GM23338 (cell line): ENCODE data around the gene AKAP7. TPM values are rescaled to one million over a fixed set of nuclear protein-coding genes. Genes with fewer than 3 reads are reported as not detected.

ENCODE experiments used
- ATAC-seq: fragments of 200-7000 bp; cut with Tn5 transposase; 3 replicates; pipeline ENCODE4 v1.9.1; 2020
- DNase-seq: peaks from one replicate; pipeline ENCODE4 v3.0.0-alpha.2; 2015; ENCODE audit warnings: low spot score
- H2AFZ ChIP-seq: fragments of 200-600 bp; sonication (generic); 2 replicates; pipeline ENCODE4 v1.8.0; 2016; ENCODE audit warnings: antibody characterized with exemption, mild to moderate bottlenecking, moderate library complexity
- H3F3A ChIP-seq: fragments of 200-600 bp; sonication (generic); replicated peaks from 2 replicates; pipeline ENCODE4 v1.8.0; 2017; ENCODE audit warnings: antibody characterized with exemption, mixed run types, low read depth
- H3K27ac ChIP-seq: fragments of 200-600 bp; sonication (generic); 2 replicates; pipeline ENCODE4 v1.6.1; 2016; ENCODE audit warnings: low read depth
- H3K27me3 ChIP-seq: fragments of 200-600 bp; sonication (generic); 2 replicates; pipeline ENCODE4 v1.8.0; 2016; ENCODE audit warnings: mild to moderate bottlenecking, mixed run types, moderate library complexity; ENCODE audit not compliant: insufficient read depth
- H3K36me3 ChIP-seq: fragments of 200-600 bp; sonication (generic); 2 replicates; pipeline ENCODE4 v1.8.0; 2016; ENCODE audit warnings: mild to moderate bottlenecking; ENCODE audit not compliant: insufficient read depth
- H3K4me1 ChIP-seq: fragments of 200-600 bp; sonication (generic); 2 replicates; pipeline ENCODE4 v1.8.0; 2016; ENCODE audit warnings: mild to moderate bottlenecking, moderate library complexity; ENCODE audit not compliant: insufficient read depth
- H3K4me2 ChIP-seq: fragments of 200-600 bp; sonication (generic); 2 replicates; pipeline ENCODE4 v1.7.1; 2017; ENCODE audit warnings: mixed run types
- H3K4me3 ChIP-seq: fragments of 200-600 bp; sonication (generic); 2 replicates; pipeline ENCODE4 v1.6.1; 2016; ENCODE audit warnings: mixed run types
- H3K79me2 ChIP-seq: fragments of 200-600 bp; sonication (generic); replicated peaks from 2 replicates; pipeline ENCODE4 v1.8.0; 2017; ENCODE audit warnings: mild to moderate bottlenecking; ENCODE audit not compliant: insufficient read depth
- H3K9me2 ChIP-seq: fragments of 200-600 bp; sonication (generic); 2 replicates; pipeline ENCODE4 v1.8.0; 2017; ENCODE audit not compliant: insufficient read depth
- H4K20me1 ChIP-seq: fragments of 200-600 bp; sonication (generic); replicated peaks from 2 replicates; pipeline ENCODE4 v1.8.0; 2017; ENCODE audit warnings: mild to moderate bottlenecking; ENCODE audit not compliant: insufficient read depth
- H3K27ac Mint-ChIP-seq: 2 replicates; pipeline ENCODE4 v1.8.0; 2020; ENCODE audit warnings: inconsistent platforms, mild to moderate bottlenecking, moderate library complexity, mixed read lengths
- H3K27me3 Mint-ChIP-seq: 3 replicates; pipeline ENCODE4 v1.8.0; 2022; ENCODE audit warnings: low read depth, mild to moderate bottlenecking, moderate library complexity, mixed read lengths, inconsistent platforms; ENCODE audit not compliant: insufficient read depth, poor library complexity
- H3K36me3 Mint-ChIP-seq: 3 replicates; pipeline ENCODE4 v1.8.0; 2021; ENCODE audit warnings: low read depth, mild to moderate bottlenecking, inconsistent platforms, moderate library complexity, mixed read lengths
- H3K4me1 Mint-ChIP-seq: 3 replicates; pipeline ENCODE4 v1.8.0; 2020; ENCODE audit warnings: mild to moderate bottlenecking, inconsistent platforms, mixed read lengths
- H3K4me3 Mint-ChIP-seq: 3 replicates; pipeline ENCODE4 v1.8.0; 2021; ENCODE audit warnings: moderate library complexity, mild to moderate bottlenecking, inconsistent platforms, mixed read lengths
- H3K9me3 Mint-ChIP-seq: 3 replicates; pipeline ENCODE4 v1.8.0; 2020; ENCODE audit warnings: moderate library complexity, mild to moderate bottlenecking, inconsistent platforms, mixed read lengths
- CREB1 ChIP-seq: fragments of 250-450 bp; sonication (Bioruptor Pico); IDR thresholded peaks from 2 replicates; pipeline ENCODE4 v1.5.0; 2020; ENCODE audit warnings: low read depth, mild to moderate bottlenecking, moderate library complexity
- EZH2 ChIP-seq: fragments of 200-600 bp; sonication (generic); IDR thresholded peaks from one replicate; pipeline ENCODE4 v1.8.0; 2017; ENCODE audit warnings: antibody characterized with exemption, mild to moderate bottlenecking, low read depth; ENCODE audit not compliant: unreplicated experiment
- EZH2phosphoT487 ChIP-seq: fragments of 200-600 bp; sonication (generic); IDR thresholded peaks from one replicate; pipeline ENCODE4 v1.8.1; 2018; ENCODE audit warnings: antibody characterized with exemption; ENCODE audit not compliant: unreplicated experiment
- JUNB ChIP-seq: IDR thresholded peaks from one replicate; pipeline ENCODE4 v1.6.1; 2016; ENCODE audit warnings: antibody characterized with exemption; ENCODE audit not compliant: unreplicated experiment
- NANOG ChIP-seq: IDR thresholded peaks from 2 replicates; pipeline ENCODE4 v1.6.1; 2016; ENCODE audit warnings: antibody characterized with exemption, borderline replicate concordance
- POLR2AphosphoS5 ChIP-seq: IDR thresholded peaks from 2 replicates; pipeline ENCODE4 v1.6.1; 2016; ENCODE audit warnings: antibody characterized with exemption, low read depth
- REST ChIP-seq: IDR thresholded peaks from one replicate; pipeline ENCODE4 v1.6.1; 2018; ENCODE audit warnings: antibody characterized with exemption; ENCODE audit not compliant: unreplicated experiment
- STAT1 ChIP-seq: IDR thresholded peaks from one replicate; pipeline ENCODE4 v1.6.1; 2016; ENCODE audit warnings: antibody characterized with exemption; ENCODE audit not compliant: unreplicated experiment
- ZNF114 ChIP-seq: fragments of 250-450 bp; sonication (Bioruptor Pico); IDR thresholded peaks from 2 replicates; pipeline ENCODE4 v1.5.0; 2020; ENCODE audit warnings: mild to moderate bottlenecking, moderate library complexity
- ZNF331 ChIP-seq: fragments of 250-450 bp; sonication (Bioruptor Pico); IDR thresholded peaks from 2 replicates; pipeline ENCODE4 v1.5.0; 2020; ENCODE audit warnings: low read depth, mild to moderate bottlenecking, moderate library complexity
- ZNF462 ChIP-seq: fragments of 250-450 bp; sonication (Bioruptor Pico); IDR thresholded peaks from 2 replicates; pipeline ENCODE4 v1.5.0; 2020; ENCODE audit warnings: mild to moderate bottlenecking, moderate library complexity
- polyA plus RNA-seq: library from polyadenylated mRNA; unstranded; fragments of >200 nt; fragmentation: Nextera tagmentation; extraction: Ambion mirVana; gene quantifications from 2 replicates; pipeline ENCODE4 v1.2.1, GENCODE V29; 2016
- total RNA-seq: library from RNA; depleted of rRNA; stranded (reverse); fragments of >200 nt; shearing (Covaris generic); gene quantifications from 2 replicates; pipeline ENCODE4 v1.2.3, GENCODE V29; 2014
- TF ChIP-seq, protein P1 (sequence below): IDR thresholded peaks from 2 replicates; pipeline ENCODE4 v1.6.1; 2016; ENCODE audit warnings: antibody characterized with exemption

AKAP7 gene
- total and polyA plus RNA-seq, 2 experiments from 2014 or later = 12.2 to 20.0 TPM

DNA sequence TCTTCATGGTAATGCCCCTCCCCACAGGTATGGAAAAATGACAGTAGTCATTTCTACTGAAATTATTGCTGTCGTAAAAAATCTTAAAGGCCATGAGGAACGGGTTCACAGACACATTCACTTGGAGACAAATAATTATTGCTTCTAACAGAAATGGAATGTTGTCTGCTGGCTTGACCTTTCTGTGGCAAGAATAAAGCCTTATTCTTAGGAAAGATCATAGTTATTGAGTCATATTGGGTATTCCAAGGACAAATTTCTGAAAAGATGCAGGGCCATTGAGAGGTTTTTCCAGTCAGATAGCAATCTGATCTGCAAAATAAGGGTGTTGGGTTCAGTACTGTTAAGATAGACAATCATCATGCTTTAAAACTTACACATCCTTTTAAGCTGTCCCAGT, 29.2 kb downstream of the AKAP7 start:
- H3K9me2 ChIP-seq = no peaks in the 10 kb centered on the region
- ATAC-seq (no peak), DNase-seq (no peak)
- peaks cover 43% of the 10 kb centered on the region for H3K4me1 Mint-ChIP-seq
- H3K27me3 Mint-ChIP-seq = peaks cover 4% of the 10 kb centered on the region
- H2AFZ ChIP-seq = no peak overlapping the region
- no peaks in the 10 kb centered on the region for H3K36me3 ChIP-seq
- H3K4me3 ChIP-seq = no peak overlapping the region
- peaks cover 4% of the 10 kb centered on the region; the same call in 1 of the 2 replicates for H3F3A ChIP-seq
- H4K20me1 ChIP-seq = no peaks in the 10 kb centered on the region
- no peak overlapping the region for H3K4me3 Mint-ChIP-seq
- no peak overlapping the region for H3K27ac Mint-ChIP-seq
- H3K27ac ChIP-seq = no peak overlapping the region
- H3K4me2 ChIP-seq = no peak overlapping the region
- no peaks in the 10 kb centered on the region for H3K36me3 Mint-ChIP-seq
- no peaks in the 10 kb centered on the region for H3K27me3 ChIP-seq
- H3K9me3 Mint-ChIP-seq = no peaks in the 10 kb centered on the region
- TF ChIP-seq, protein P1, sequence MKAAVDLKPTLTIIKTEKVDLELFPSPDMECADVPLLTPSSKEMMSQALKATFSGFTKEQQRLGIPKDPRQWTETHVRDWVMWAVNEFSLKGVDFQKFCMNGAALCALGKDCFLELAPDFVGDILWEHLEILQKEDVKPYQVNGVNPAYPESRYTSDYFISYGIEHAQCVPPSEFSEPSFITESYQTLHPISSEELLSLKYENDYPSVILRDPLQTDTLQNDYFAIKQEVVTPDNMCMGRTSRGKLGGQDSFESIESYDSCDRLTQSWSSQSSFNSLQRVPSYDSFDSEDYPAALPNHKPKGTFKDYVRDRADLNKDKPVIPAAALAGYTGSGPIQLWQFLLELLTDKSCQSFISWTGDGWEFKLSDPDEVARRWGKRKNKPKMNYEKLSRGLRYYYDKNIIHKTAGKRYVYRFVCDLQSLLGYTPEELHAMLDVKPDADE = no peak
- TF ChIP-seq POLR2AphosphoS5 (no peak), EZH2 (no peak), REST (no peak), STAT1 (no peak), CREB1 (CRISPR knock-in tag) (no peak), JUNB (no peak), ZNF462 (CRISPR knock-in tag) (no peak), ZNF331 (no peak), ZNF114 (no peak), NANOG (no peak), EZH2phosphoT487 (no peak)
- peaks cover 40% of the 10 kb centered on the region for H3K4me1 ChIP-seq
- H3K79me2 ChIP-seq = no peaks in the 10 kb centered on the region
